DOHH2 (cell line): Measurements from ENCODE around the gene KCNIP4.
"Not testable (repeated sequence)": the region's sequence is repeated elsewhere in the genome, so short reads cannot be mapped to it uniquely, and the experiment has no call there.

Source experiments
- CTCF ChIP-seq: fragments of 200-600 bp; sonication (generic); IDR thresholded peaks from one replicate; pipeline ENCODE4 v1.5.1; 2014; ENCODE audit warnings: antibody characterized with exemption, mild to moderate bottlenecking, low read depth, low read length; ENCODE audit not compliant: poor library complexity, severe bottlenecking
- EZH2phosphoT487 ChIP-seq: fragments of 200-600 bp; sonication (generic); IDR thresholded peaks from 2 replicates; pipeline ENCODE4 v1.6.1; 2017; ENCODE audit warnings: borderline replicate concordance, mild to moderate bottlenecking, antibody characterized with exemption, low read length, moderate library complexity, mixed read lengths

- TF ChIP-seq CTCF, EZH2phosphoT487: not testable (repeated sequence)
Measured at GRCh38 chr4:21352354-21352753, 596.2 kb downstream of the KCNIP4 start.
